ENCODE results near the gene ACE.

ACE gene

GRCh38 chr17:63537991-63538692, 61.3 kb downstream of the ACE start:
- DNase-seq (ENCODE audit: low read depth), result no peak

DNA sequence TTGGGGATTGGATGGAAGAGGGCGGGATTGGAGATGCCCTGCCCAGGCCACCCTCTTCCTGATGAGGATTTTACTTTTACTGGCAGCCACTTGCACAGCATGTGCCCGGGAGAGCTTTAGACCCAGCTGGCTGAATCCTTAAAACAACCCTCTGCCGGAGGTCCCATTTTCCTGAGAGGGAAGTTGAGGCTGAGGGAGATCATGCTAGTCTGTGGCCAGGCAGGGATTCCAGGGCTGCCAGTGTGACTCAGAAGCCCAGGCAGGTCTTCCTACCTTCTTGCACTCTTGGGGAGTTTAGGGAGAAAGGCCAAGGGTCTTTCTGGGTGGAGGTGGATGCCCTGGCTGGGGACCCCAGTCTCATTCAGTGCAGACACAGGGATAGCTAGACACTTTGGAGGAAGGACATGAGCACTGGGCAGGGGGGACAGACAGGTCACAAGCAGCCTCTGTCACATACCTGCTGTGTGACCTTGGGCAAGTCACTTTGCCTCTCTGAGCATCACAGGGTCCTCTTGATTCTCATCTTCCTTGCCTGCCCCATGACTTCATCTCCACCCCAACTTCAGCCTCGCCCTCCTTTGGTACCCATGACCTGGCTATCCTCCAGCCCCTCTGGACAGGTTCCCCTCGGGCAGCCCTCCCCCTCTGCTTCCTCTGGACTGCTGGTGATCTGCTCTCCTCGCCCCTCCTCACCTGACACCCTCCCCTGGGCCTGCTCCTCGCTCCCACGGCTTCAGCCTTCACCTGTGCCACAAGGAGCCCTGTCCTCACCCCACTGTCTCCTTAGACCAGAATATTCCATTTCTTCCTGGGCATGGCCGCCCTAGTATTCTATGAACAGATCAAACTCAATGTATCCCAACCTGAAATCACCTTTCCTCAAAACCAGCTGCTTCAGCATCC, 62.1 kb downstream of the ACE start:
- DNase-seq (ENCODE audit: low read depth), result no peak

GRCh38 chr17:63540590-63540989, 63.7 kb downstream of the ACE start:
- no peak for DNase-seq (ENCODE audit: low read depth)

DNA sequence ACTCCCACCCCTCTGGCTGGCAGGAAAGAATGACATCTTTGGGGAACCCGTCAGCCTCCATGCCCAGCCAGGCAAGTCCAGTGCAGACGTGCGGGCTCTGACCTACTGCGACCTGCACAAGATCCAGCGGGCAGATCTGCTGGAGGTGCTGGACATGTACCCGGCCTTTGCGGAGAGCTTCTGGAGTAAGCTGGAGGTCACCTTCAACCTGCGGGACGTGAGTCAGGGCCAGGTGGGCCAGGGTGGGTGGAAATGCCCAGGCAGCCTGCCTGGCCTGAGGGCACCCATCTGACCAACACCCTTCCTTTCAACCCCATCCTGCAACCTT, 65.3 kb downstream of the ACE start:
- DNase-seq (ENCODE audit: low read depth), result no peak

DNA sequence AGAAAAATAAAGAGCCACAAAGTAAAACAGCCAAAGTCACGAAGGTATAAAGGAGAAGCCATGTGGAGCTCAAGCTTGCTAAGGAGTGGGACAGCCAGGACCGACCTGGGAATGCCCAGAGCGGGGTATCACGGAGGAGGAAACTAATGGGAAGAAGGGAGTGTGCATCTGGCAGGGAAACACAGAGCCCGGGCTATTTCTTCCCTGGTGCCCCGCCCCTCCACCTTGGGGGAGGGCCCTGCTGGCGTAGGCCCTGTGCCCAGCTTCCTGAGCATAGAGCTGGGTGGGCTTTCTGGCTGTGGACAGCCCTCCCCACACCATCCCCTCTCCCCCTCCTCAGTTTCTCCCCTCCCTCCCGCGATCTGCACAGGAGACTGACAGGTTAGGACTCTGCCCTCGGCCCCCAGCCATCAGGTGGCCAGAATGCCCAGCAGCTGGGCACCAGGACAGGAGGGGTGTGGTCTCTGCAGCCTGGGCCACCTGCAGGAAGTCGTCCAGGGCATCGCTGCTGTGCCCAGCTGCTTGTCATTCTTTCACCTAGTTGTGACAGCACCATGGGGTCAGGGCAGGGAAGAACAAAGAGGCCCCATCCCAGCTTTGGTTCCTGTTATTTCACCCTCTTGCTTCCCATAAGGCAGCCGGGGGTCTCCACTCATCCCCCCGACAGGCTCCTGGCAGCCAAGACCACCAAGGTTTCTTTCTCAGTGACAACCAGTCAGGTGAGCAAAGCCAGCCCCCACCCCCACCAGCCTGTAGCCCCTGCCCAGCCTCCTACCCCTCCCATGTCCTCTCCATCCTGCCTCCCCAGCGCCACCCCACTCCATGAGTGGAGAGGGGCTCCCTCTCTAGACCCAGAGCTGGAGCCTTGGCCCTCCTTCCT, 66.3 kb downstream of the ACE start:
- DNase-seq (ENCODE audit: low read depth), result no peak

DNA sequence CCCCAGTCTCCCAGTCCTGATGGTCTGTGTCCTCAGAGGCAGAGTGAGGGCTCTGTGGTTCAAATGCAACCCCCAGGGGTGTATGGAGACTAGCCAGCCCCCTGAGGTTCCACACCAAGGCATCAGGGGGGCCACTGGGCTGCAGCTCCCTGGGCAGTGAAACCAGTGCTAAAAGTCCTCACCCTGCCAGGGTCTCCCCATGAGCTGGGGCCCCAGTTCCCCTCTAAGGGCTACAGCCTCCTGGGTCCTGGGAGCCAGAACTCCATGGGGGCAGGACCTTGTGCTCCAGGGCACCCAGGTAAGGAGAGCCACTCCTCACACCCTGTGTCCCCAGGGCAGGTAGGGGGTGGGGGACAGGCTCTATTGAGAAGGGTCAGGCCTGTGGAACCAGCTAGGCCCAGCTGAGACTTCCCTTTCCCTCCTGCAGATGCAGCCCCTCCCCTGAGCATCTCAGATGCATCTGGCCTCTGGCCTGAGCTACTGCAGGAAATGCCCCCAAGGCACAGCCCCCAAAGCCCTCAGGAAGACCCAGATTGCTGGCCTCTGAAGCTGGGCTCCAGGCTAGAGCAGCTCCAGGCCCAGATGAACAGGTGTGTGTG, 67.1 kb downstream of the ACE start:
- DNase-seq (ENCODE audit: low read depth), result no peak

DNA sequence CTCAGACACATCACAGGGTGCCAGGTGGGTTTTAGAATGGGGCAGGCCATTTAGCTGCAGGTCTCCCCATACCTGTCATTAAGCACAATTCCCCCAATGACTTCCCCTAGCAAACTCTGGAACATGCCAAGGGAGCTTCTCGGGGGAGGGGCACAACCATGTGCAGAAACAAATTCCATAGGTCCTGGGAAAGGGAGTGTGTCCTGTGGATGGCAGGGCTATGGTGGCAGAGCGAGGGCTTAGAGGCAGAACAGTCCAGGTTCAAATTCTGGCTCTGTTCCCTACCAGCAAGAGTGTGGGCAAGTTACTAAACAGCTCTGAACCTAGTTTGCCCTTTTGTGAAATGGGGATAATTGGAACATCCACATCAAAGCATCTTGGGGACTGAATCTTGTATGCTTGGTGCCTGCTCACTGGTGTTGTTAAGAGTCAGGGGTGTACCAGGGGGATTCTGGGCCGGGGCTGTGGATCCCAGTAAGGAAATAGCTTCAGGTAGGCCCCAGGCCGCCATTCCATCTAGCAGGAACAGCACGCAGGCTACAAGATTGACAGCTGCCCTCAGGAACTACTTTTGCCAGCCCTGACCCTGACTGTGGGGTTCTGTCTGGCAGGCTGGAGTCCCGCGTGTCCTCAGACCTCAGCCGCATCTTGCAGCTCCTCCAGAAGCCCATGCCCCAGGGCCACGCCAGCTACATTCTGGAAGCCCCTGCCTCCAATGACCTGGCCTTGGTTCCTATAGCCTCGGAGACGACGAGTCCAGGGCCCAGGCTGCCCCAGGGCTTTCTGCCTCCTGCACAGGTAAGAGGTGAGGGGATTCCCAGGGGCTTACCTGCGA, 67.8 kb downstream of the ACE start:
- no peak for DNase-seq (ENCODE audit: low read depth)

- no peak for DNase-seq (ENCODE audit: low read depth)
These were observed 69.6 kb downstream of the ACE start for GRCh38 chr17:63546308-63547082.

DNA sequence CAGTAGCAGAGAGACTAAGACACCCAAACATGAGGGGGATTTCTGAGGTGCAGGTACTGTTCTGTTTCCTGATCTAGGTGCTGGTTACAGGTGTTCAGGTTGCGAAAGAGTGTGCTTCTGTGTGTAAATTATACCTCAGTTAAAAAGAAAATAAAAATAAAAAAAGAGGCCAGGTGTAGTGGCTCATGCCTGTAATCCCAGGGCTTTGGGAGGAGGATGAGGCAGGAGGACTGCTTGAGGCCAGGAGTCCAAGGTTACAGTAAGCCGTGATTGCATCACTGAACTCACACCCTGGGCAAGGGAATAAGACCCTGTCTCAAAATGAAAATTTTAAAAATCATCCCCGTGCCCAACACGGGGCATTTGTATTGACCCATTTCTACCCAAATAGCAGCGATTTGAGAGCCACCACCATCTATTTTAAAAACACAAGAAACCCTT, 70.2 kb downstream of the ACE start:
- DNase-seq (ENCODE audit: low read depth), result no peak
